WI38 (cell line): Measurements from ENCODE around the gene PDE4D.

ENCODE experiments used
- H3K4me3 ChIP-seq: 2 replicates; pipeline ENCODE4 v1.5.1; 2011; ENCODE audit warnings: low read depth, mild to moderate bottlenecking, control low read depth, low read length
- CTCF ChIP-seq: IDR thresholded peaks from 2 replicates; pipeline ENCODE4 v1.5.1; 2012; ENCODE audit warnings: low read depth, mild to moderate bottlenecking, control low read depth, low read length

The PDE4D gene

GRCh38 chr5:59728356-59728755 is 165.2 kb downstream of the PDE4D start:
- TF ChIP-seq CTCF: no peak
- no peak overlapping the region for H3K4me3 ChIP-seq

DNA sequence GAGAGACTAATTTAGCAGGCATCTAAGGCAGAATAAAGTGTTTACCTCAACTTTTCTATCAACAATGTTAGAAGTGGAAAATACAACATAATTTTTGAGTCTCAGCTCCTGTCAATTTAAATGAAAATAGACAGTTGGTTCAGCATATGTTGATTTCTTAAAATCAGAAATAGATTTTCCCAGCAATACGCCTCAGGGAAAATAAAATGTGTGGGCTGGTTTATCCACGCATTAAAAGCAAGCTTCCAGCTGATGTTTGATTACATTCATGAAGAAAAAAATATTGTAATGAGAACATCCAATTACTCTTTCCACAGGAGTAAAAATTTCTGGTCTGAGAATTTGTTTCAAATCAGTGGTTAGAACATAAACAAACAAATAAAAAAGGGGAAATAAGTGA is 166.3 kb downstream of the PDE4D start:
- H3K4me3 ChIP-seq: no peak overlapping the region
- no peak for TF ChIP-seq CTCF

- TF ChIP-seq CTCF: no peak
- no peak overlapping the region for H3K4me3 ChIP-seq
Observed at GRCh38 chr5:59725392-59725767, 168.1 kb downstream of the PDE4D start.

GRCh38 chr5:59724482-59725391 is 168.8 kb downstream of the PDE4D start:
- TF ChIP-seq CTCF: no peak
- H3K4me3 ChIP-seq: no peak overlapping the region

DNA sequence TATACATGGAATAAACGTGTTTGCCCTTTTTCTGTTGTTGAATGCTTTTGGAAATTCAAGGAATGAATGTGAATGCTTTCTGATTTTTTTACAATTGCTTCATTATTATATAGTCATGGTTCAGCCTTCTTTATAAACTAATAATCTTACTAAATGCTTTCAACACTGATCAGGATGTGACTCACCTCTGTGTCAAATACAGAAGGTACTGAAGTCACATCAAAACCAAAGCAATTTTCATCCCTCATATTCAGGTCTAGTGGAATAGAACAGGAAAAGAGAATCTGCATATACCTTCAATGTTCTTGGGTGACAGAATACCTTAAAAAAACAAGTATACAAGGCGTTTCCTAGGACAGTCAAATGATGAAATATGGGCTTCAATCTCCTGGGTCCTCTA is 170.7 kb downstream of the PDE4D start:
- no peak for TF ChIP-seq CTCF
- H3K4me3 ChIP-seq: no peak overlapping the region

DNA sequence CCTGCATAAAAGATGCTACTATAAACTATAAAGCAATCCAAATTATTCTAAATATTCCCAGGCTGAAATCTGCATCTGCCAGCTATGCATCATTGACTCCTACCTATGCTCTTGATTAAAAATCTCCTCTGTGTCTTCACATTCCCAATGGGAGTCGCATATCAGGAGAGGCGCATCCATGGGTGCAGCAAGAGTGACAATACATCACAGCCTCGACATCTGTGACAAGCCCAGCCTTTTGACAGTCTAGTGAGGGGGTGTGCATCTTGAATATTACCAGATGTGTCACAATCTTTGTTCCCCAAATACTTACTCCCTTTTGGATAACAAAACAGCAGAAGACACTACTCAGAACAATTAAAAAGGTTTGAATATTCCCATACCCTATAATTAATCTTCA is 171.8 kb downstream of the PDE4D start:
- no peak for TF ChIP-seq CTCF
- no peak overlapping the region for H3K4me3 ChIP-seq

DNA sequence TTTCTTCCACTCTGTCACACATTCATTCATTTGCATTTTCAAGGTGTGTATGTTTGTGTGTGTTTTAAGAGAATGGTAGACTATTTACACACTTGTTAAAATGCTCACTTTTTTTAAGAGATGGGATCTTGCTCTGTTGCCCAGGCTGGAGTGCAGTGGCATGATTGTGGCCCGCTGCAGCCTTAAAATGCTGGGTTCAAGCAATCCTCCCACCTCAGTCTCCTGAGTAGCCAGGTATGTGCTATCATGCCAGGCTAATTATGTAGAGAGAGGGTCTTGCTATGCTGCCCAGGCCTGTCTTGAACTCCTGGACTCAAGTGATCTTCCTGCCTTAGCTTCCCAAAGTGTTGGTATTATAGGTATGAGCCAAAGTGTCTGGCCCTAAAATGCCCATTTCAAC is 173.5 kb downstream of the PDE4D start:
- TF ChIP-seq CTCF: no peak
- H3K4me3 ChIP-seq: no peak overlapping the region
